Kidney epithelial cell (primary cell): ENCODE measurements around the gene AKR1B1. TPM values are rescaled to one million over a fixed set of nuclear protein-coding genes. Genes with fewer than 3 reads are reported as not detected.

Experiments used
- DNase-seq: peaks from one replicate; pipeline ENCODE4 v3.0.0-alpha.2; 2010; ENCODE audit warnings: low read depth
- H3K27me3 ChIP-seq: 2 replicates; pipeline ENCODE4 v1.6.0; 2011; ENCODE audit warnings: low read length; ENCODE audit not compliant: control insufficient read depth, insufficient read depth
- H3K36me3 ChIP-seq: 2 replicates; pipeline ENCODE4 v1.5.1; 2011; ENCODE audit warnings: low read length; ENCODE audit not compliant: control insufficient read depth, insufficient read depth
- H3K4me3 ChIP-seq: 2 replicates; pipeline ENCODE4 v1.5.1; 2011; ENCODE audit warnings: low read depth, mild to moderate bottlenecking, control low read depth, low read length
- CTCF ChIP-seq: IDR thresholded peaks from 2 replicates; pipeline ENCODE4 v1.5.1; 2011; ENCODE audit warnings: mild to moderate bottlenecking, moderate library complexity, low read length, control low read depth, inconsistent platforms; ENCODE audit not compliant: insufficient read depth, poor library complexity, severe bottlenecking
- total RNA-seq: library from RNA; depleted of rRNA; stranded (reverse); fragments of >200 nt; gene quantifications from 2 replicates; pipeline ENCODE4 v1.2.3, GENCODE V29; 2015

AKR1B1 gene
- total RNA-seq, 1 donor from 2014 or later = 80.0 TPM

- Histone ChIP-seq H3K36me3 (peaks cover 3% of the 10 kb centered on the region), H3K27me3 (no peaks in the 10 kb centered on the region), H3K4me3 (no peak overlapping the region)
- DNase-seq = peak; percentile 59
- no peak for TF ChIP-seq CTCF
Measured at GRCh38 chr7:134448356-134449229, 10.3 kb downstream of the AKR1B1 start.

GRCh38 chr7:134447383-134447782, 11.5 kb downstream of the AKR1B1 start:
- no peak for TF ChIP-seq CTCF
- no peak overlapping the region for H3K4me3 ChIP-seq
- H3K36me3 ChIP-seq = peaks cover 3% of the 10 kb centered on the region
- H3K27me3 ChIP-seq = no peaks in the 10 kb centered on the region
- DNase-seq = no peak

- no peak overlapping the region for H3K4me3 ChIP-seq
- no peaks in the 10 kb centered on the region for H3K27me3 ChIP-seq
- TF ChIP-seq CTCF = no peak
- H3K36me3 ChIP-seq = peaks cover 3% of the 10 kb centered on the region
- no peak for DNase-seq
Measured at GRCh38 chr7:134446923-134447322, 12.0 kb downstream of the AKR1B1 start.

- Histone ChIP-seq H3K4me3 (no peak overlapping the region), H3K36me3 (peaks cover 1% of the 10 kb centered on the region), H3K27me3 (no peaks in the 10 kb centered on the region)
- TF ChIP-seq CTCF = no peak
- no peak for DNase-seq
Measured at GRCh38 chr7:134446446-134446845, 12.5 kb downstream of the AKR1B1 start.

GRCh38 chr7:134444961-134445315, 14.0 kb downstream of the AKR1B1 start:
- Histone ChIP-seq H3K27me3 (no peaks in the 10 kb centered on the region), H3K36me3 (no peaks in the 10 kb centered on the region), H3K4me3 (no peak overlapping the region)
- no peak for TF ChIP-seq CTCF
- DNase-seq = no peak

GRCh38 chr7:134444198-134444960, 14.5 kb downstream of the AKR1B1 start:
- no peak for TF ChIP-seq CTCF
- no peak for DNase-seq
- no peaks in the 10 kb centered on the region for H3K36me3 ChIP-seq
- no peaks in the 10 kb centered on the region for H3K27me3 ChIP-seq
- H3K4me3 ChIP-seq = no peak overlapping the region
